ENCODE measurements around the gene CAB39L.

Gene CAB39L

GRCh38 chr13:49311816-49312215 lies 132.0 kb downstream of the CAB39L start:
- H3K36me3 ChIP-seq (ENCODE audit: insufficient read depth, low read length) = no peaks in the 10 kb centered on the region
- H3K27me3 ChIP-seq (ENCODE audit: insufficient read depth, low read length, poor library complexity, severe bottlenecking) = no peaks in the 10 kb centered on the region
- no peaks in the 10 kb centered on the region for H3F3A ChIP-seq (ENCODE audit: low read depth)
- no peaks in the 10 kb centered on the region for H3K4me1 ChIP-seq (ENCODE audit: insufficient read depth, low read length, poor library complexity, severe bottlenecking)
- no peak overlapping the region for H3K4me2 ChIP-seq (ENCODE audit: low read depth, low read length, poor library complexity, severe bottlenecking)
- H2AFZ ChIP-seq (ENCODE audit: low read length) = no peak overlapping the region
- H3K79me2 ChIP-seq (ENCODE audit: insufficient read depth, low read length) = no peaks in the 10 kb centered on the region
- no peaks in the 10 kb centered on the region for H3K9me3 ChIP-seq (ENCODE audit: insufficient read depth, low read depth, low read length)
- TF ChIP-seq EZH2phosphoT487 (IDR thresholded peaks at IDR 0.05; ENCODE audit: borderline replicate concordance) (no peak), CTCF (conservative IDR thresholded peaks at IDR 0.05; ENCODE audit: low read length) (no peak)
- H3K9ac ChIP-seq (ENCODE audit: low read depth, low read length, poor library complexity, severe bottlenecking) = no peak overlapping the region
- H3K9me2 ChIP-seq (replicated peaks; ENCODE audit: low read depth, low read length) = no peaks in the 10 kb centered on the region
- H3K4me3 ChIP-seq (ENCODE audit: low read length, poor library complexity, severe bottlenecking) = no peak overlapping the region
- H4K20me1 ChIP-seq (ENCODE audit: insufficient read depth, low read length, poor library complexity, severe bottlenecking) = no peaks in the 10 kb centered on the region

- Histone ChIP-seq H3K4me2 (ENCODE audit: low read depth, low read length, poor library complexity, severe bottlenecking) (no peak overlapping the region), H3K9me2 (replicated peaks; ENCODE audit: low read depth, low read length) (no peaks in the 10 kb centered on the region), H2AFZ (ENCODE audit: low read length) (no peak overlapping the region), H3K9me3 (ENCODE audit: insufficient read depth, low read depth, low read length) (no peaks in the 10 kb centered on the region), H3K27me3 (ENCODE audit: insufficient read depth, low read length, poor library complexity, severe bottlenecking) (no peaks in the 10 kb centered on the region), H3K9ac (ENCODE audit: low read depth, low read length, poor library complexity, severe bottlenecking) (no peak overlapping the region), H3K4me3 (ENCODE audit: low read length, poor library complexity, severe bottlenecking) (no peak overlapping the region), H3F3A (ENCODE audit: low read depth) (no peaks in the 10 kb centered on the region), H3K4me1 (ENCODE audit: insufficient read depth, low read length, poor library complexity, severe bottlenecking) (no peaks in the 10 kb centered on the region), H3K36me3 (ENCODE audit: insufficient read depth, low read length) (no peaks in the 10 kb centered on the region), H4K20me1 (ENCODE audit: insufficient read depth, low read length, poor library complexity, severe bottlenecking) (no peaks in the 10 kb centered on the region), H3K79me2 (ENCODE audit: insufficient read depth, low read length) (no peaks in the 10 kb centered on the region)
- TF ChIP-seq EZH2phosphoT487 (IDR thresholded peaks at IDR 0.05; ENCODE audit: borderline replicate concordance) (no peak), CTCF (conservative IDR thresholded peaks at IDR 0.05; ENCODE audit: low read length) (no peak)
Observed at GRCh38 chr13:49310251-49310650, 133.6 kb downstream of the CAB39L start.

- Histone ChIP-seq H4K20me1 (ENCODE audit: insufficient read depth, low read length, poor library complexity, severe bottlenecking) (no peaks in the 10 kb centered on the region), H3K9me3 (ENCODE audit: insufficient read depth, low read depth, low read length) (no peaks in the 10 kb centered on the region), H3K4me1 (ENCODE audit: insufficient read depth, low read length, poor library complexity, severe bottlenecking) (no peaks in the 10 kb centered on the region), H3K27me3 (ENCODE audit: insufficient read depth, low read length, poor library complexity, severe bottlenecking) (no peaks in the 10 kb centered on the region), H3K9ac (ENCODE audit: low read depth, low read length, poor library complexity, severe bottlenecking) (no peak overlapping the region), H3F3A (ENCODE audit: low read depth) (no peaks in the 10 kb centered on the region), H3K79me2 (ENCODE audit: insufficient read depth, low read length) (no peaks in the 10 kb centered on the region), H3K4me2 (ENCODE audit: low read depth, low read length, poor library complexity, severe bottlenecking) (no peak overlapping the region), H2AFZ (ENCODE audit: low read length) (no peak overlapping the region), H3K36me3 (ENCODE audit: insufficient read depth, low read length) (no peaks in the 10 kb centered on the region), H3K4me3 (ENCODE audit: low read length, poor library complexity, severe bottlenecking) (no peak overlapping the region), H3K9me2 (replicated peaks; ENCODE audit: low read depth, low read length) (no peaks in the 10 kb centered on the region)
- TF ChIP-seq CTCF (conservative IDR thresholded peaks at IDR 0.05; ENCODE audit: low read length) = no peak
Observed at GRCh38 chr13:49308921-49309408, 134.9 kb downstream of the CAB39L start.
